ENCODE measurements around the gene CHST3.
"Not testable (repeated sequence)": the region's sequence is repeated elsewhere in the genome, so short reads cannot be mapped to it uniquely, and the experiment has no call there.

Gene CHST3

DNA sequence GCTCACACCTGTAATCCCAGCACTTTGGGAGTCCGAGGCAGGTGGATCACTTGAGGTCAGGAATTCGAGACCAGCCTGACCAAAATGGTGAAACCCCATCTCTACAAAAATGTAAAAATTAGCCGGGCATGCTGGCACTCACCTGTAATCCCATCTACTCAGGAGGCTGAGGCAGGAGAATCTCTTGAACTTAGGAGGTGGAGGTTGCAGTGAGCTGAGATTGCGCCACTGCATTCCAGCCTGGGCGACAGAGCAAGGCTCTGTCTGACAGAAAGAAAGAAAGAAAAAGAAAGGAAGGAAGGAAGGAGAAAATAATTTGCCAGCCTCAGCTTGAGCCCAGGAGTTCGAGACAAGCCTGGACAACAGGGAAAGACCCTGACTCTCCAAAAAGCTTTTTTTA is 24.7 kb downstream of the CHST3 start:
- not testable (repeated sequence) for DNase-seq (ENCODE audit: low read depth, low spot score)

GRCh38 chr10:71989661-71990454 is 25.7 kb downstream of the CHST3 start:
- DNase-seq (ENCODE audit: low read depth, low spot score) = no peak

DNA sequence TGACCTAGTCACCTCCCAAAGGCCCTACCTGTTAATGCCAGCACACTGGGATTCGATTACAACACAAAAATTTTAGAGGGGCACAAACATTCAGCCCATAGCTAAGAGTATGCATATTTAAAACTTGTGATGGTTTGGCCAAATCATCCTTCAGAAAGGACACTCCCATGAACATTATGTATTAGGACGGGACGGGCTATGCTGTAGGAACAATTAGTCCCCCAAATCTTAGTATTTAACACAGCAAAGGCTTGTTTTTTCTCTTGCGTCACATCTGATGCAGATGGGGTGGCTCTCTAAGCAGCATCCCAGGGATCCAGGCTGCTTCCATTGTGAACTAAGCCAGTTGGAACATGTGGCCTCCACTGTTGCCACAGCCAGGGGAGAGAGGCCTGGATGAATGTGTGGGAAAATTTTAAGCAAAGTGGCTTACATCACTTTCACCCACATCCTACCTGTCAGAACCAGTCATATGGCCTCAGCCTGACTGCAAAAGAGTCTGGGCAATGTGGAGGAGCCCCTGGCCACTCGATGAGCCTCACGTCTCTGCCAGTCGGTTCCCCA is 26.6 kb downstream of the CHST3 start:
- no peak for DNase-seq (ENCODE audit: low read depth, low spot score)

DNA sequence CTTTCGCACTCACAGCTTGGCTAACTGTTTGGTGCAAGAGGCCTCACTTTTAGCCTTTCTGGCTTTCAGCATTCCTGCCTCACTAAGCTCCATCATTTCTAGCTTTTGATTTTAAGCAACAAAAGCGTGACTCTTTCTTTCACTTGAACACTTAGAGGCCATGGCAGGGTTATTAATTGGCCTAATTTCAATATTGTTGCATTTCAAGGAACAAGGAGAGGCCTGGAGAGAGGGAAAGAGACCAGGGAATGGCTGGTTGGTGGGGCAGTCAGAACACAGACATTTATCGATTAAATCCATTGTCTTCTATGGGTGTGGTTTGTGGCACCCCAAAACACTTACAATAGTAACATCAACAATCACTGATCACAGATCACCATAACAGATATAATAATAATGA is 31.3 kb downstream of the CHST3 start:
- DNase-seq (ENCODE audit: low read depth, low spot score) = no peak

DNA sequence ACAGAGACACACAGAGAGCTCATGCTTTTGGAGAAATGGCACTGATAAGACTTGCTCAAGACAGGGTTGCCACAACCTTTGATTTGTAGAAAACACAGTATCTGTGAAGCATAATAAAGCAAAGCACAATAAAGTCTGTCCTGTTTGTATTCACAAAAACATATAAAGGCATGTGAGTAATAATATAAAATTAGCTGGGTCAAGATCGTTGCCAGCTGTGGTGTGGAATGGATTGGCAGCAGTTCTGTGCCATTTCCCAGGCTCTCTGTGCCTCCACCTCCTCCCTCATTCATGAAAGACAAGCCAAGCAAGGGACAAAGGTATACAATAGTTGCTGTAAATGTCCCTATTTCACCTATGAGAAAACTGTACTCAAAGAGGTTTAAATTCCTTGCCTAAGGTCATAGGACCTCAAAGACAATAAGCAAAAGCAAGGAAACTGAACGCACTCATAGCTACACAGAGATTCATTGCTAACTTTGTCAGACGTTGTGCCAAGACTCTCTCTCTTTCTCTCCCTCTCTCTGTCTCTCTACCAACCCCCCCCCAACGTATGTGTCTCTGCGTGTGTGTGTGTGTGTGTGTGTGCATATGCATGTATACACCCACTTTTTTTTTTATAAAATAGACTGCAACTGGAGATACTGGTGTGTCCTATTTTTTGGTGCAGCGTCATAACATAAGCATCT is 31.8 kb downstream of the CHST3 start:
- no peak for DNase-seq (ENCODE audit: low read depth, low spot score)

GRCh38 chr10:71996592-71997371 is 32.6 kb downstream of the CHST3 start:
- no peak for DNase-seq (ENCODE audit: low read depth, low spot score)

- no peak for DNase-seq (ENCODE audit: low read depth, low spot score)
Observed at GRCh38 chr10:71998119-71998839, 34.1 kb downstream of the CHST3 start.

- DNase-seq (ENCODE audit: low read depth, low spot score) = no peak
Observed at GRCh38 chr10:71998840-71999194, 34.6 kb downstream of the CHST3 start.

GRCh38 chr10:71999360-72000072 is 35.3 kb downstream of the CHST3 start:
- DNase-seq (ENCODE audit: low read depth, low spot score) = no peak

- DNase-seq (ENCODE audit: low read depth, low spot score) = no peak
Observed at GRCh38 chr10:72000073-72001032, 36.2 kb downstream of the CHST3 start.

- no peak for DNase-seq (ENCODE audit: low read depth, low spot score)
Observed at GRCh38 chr10:72001033-72001395, 36.8 kb downstream of the CHST3 start.

DNA sequence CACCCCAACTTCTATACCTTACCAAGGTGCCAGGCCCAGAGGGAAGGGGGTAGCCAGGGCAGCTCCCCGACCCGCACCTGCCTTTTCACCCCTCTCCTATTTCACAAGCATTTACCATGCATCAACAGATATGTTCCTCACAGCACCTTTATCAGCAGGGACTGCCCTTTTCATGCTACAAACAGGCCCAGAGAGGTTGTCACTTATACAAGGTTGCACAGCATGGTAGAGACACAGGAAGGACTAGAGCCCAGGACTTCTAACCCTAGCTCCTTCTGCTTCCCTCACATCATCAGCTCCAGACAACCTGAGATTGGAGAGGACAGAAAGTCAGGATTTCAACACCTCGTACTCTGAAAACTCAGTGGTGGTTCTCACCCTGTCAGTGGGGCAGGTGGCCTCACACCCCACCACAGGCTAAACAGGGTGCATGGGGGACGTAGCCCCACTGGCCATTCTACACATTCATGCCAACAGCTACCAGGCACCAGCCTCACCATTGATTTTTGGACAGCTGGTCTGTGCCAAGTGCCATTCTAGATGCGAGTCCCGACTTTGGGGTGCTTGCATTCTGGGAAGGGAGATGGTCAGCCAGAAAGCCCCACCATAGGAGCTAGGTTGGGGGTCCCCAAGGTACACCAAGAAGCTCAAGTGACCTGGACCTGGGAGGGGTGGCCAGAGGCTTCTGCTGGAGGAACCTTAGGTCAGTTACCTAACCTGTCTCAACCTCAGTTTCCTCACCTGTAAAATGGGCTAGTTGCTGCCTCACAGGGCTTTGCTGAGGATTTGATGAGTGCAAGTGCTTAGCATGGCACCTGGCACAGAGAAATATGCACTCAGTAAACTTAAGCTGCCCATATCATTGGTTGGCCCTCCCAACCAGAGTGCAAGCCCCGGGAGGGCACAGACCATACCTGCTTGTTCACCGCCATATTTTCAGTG is 38.4 kb downstream of the CHST3 start:
- no peak for DNase-seq (ENCODE audit: low read depth, low spot score)

GRCh38 chr10:72006026-72006425 is 41.8 kb downstream of the CHST3 start:
- no peak for DNase-seq (ENCODE audit: low read depth, low spot score)

GRCh38 chr10:72007246-72007892 is 43.2 kb downstream of the CHST3 start:
- no peak for DNase-seq (ENCODE audit: low read depth, low spot score)

DNA sequence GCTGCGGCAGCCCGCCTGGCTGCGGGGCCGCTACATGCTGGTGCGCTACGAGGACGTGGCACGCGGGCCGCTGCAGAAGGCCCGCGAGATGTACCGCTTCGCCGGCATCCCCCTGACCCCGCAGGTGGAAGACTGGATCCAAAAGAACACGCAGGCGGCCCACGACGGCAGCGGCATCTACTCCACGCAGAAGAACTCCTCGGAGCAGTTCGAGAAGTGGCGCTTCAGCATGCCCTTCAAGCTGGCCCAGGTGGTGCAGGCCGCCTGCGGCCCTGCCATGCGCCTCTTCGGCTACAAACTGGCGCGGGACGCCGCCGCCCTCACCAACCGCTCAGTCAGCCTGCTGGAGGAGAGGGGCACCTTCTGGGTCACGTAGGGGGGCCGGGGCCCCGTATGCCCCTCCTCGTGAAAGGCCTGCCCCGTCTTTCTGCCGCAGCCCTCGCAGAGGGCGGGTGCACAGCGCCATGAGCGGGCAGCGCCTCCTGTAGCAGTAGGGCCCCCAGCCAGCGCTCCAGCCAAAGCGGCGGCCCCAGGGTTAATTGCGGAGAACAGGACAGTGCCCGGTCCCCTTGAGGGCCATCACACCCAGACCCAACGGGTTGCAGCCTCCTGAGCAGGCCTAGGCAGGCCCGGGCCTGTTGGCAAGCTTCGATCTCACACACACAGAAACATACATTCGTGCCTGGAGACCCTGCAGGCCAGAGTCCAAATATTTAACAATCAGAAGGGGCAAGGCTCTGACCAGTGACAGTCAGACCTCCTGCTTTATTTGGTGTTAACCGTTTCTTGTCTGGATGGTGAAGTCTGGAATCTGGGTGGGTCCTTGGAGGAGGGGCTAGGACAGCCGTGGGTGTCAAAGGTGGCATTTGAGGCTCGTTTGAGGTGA is 44.1 kb downstream of the CHST3 start:
- no peak for DNase-seq (ENCODE audit: low read depth, low spot score)

- no peak for DNase-seq (ENCODE audit: low read depth, low spot score)
Observed at GRCh38 chr10:72009051-72009424, 44.8 kb downstream of the CHST3 start.

DNA sequence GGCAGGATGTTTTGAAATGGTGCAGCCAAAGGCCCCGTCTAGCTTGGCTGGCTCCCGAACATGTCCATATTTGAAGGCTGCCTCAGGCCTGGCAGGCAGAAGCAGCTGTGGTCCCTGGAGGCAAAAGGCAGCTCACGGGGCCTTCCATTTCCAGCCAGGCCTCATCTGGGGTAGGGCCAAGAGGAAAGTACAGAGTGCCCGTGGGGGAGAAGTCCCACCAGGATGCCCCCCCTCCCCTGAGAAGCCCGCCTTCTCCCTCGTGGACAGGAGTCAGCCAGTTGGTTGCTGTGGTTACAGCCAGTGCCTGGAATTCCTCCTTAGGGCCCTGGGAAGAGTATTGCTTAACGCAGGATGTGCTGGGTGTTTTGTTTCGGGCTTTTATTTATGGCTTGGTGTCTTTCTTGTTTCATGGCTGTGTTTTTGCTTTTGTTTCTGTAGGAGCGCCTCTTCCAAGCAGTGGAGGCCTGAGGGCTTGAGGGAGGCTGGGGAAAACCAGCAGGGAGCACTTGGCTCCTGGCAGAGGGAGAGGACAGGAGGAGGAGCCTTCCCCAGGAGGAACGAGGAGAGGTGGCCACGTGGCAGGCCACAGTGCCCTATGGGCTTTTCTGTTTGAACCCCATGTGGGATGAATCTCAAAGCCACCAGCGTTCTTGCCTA is 45.4 kb downstream of the CHST3 start:
- no peak for DNase-seq (ENCODE audit: low read depth, low spot score)
